Mesendoderm (in vitro differentiated cells): Measurements from ENCODE around the gene GAGE2A.
"Not testable (repeated sequence)": the region's sequence is repeated elsewhere in the genome, so short reads cannot be mapped to it uniquely, and the experiment has no call there.

Source experiments
- DNase-seq: peaks from one replicate; pipeline ENCODE4 v3.0.0; 2013
- H2AK5ac ChIP-seq: 2 replicates; pipeline ENCODE4 v1.6.1; 2013; ENCODE audit warnings: low read length, inconsistent platforms
- H2BK120ac ChIP-seq: 2 replicates; pipeline ENCODE4 v1.6.1; 2013; ENCODE audit warnings: low read depth, mild to moderate bottlenecking, low read length, moderate library complexity, mixed read lengths
- H2BK15ac ChIP-seq: replicated peaks from 2 replicates; pipeline ENCODE4 v1.6.1; 2013; ENCODE audit warnings: low read depth, mild to moderate bottlenecking, moderate library complexity
- H2BK5ac ChIP-seq: 2 replicates; pipeline ENCODE4 v1.6.1; 2013; ENCODE audit warnings: low read length, inconsistent platforms
- H3K18ac ChIP-seq: 2 replicates; pipeline ENCODE4 v1.6.1; 2013; ENCODE audit warnings: mild to moderate bottlenecking, low read length, mixed read lengths
- H3K23ac ChIP-seq: one replicate; pipeline ENCODE4 v1.6.1; 2013; ENCODE audit warnings: low read length
- H3K27ac ChIP-seq: 2 replicates; pipeline ENCODE4 v1.5.1; 2013; ENCODE audit warnings: low read depth, mild to moderate bottlenecking, inconsistent platforms, low read length, moderate library complexity
- H3K27me3 ChIP-seq: 2 replicates; pipeline ENCODE4 v1.6.1; 2013; ENCODE audit warnings: low read length, control low read depth, mild to moderate bottlenecking, inconsistent platforms; ENCODE audit not compliant: insufficient read depth, poor library complexity
- H3K36me3 ChIP-seq: 2 replicates; pipeline ENCODE4 v1.6.1; 2013; ENCODE audit warnings: low read length, inconsistent platforms; ENCODE audit not compliant: control insufficient read depth, insufficient read depth
- H3K4ac ChIP-seq: one replicate; pipeline ENCODE4 v1.6.1; 2013; ENCODE audit warnings: low read depth, mild to moderate bottlenecking, low read length, moderate library complexity
- H3K4me1 ChIP-seq: 2 replicates; pipeline ENCODE4 v1.6.1; 2013; ENCODE audit warnings: low read depth, low read length, inconsistent platforms; ENCODE audit not compliant: control insufficient read depth
- H3K4me2 ChIP-seq: 2 replicates; pipeline ENCODE4 v1.6.1; 2013; ENCODE audit warnings: low read length
- H3K4me3 ChIP-seq: 2 replicates; pipeline ENCODE4 v1.5.1; 2013; ENCODE audit warnings: mild to moderate bottlenecking, low read length
- H3K56ac ChIP-seq: one replicate; pipeline ENCODE4 v1.6.1; 2013; ENCODE audit warnings: low read length
- H3K79me1 ChIP-seq: 2 replicates; pipeline ENCODE4 v1.6.1; 2013; ENCODE audit warnings: low read length, inconsistent platforms
- H3K79me2 ChIP-seq: 2 replicates; pipeline ENCODE4 v1.6.1; 2013; ENCODE audit warnings: mild to moderate bottlenecking, low read length; ENCODE audit not compliant: control insufficient read depth, insufficient read depth
- H3K9ac ChIP-seq: 2 replicates; pipeline ENCODE4 v1.6.1; 2013; ENCODE audit warnings: low read length, inconsistent platforms
- H4K5ac ChIP-seq: one replicate; pipeline ENCODE4 v1.6.1; 2013; ENCODE audit warnings: low read length
- H4K8ac ChIP-seq: one replicate; pipeline ENCODE4 v1.6.1; 2013; ENCODE audit warnings: low read depth, mild to moderate bottlenecking, control low read depth, low read length, moderate library complexity
- WGBS: extraction: QIAGEN DNeasy Blood & Tissue Kit; methylation state at CpG from one replicate; pipeline ENCODE4 v1.1.7; 2013; ENCODE audit warnings: low lambda C conversion rate, missing lambda C conversion rate; ENCODE audit not compliant: insufficient coverage; ENCODE audit errors: extremely low coverage; 5-methylcytosine and 5-hydroxymethylcytosine counted together

Gene GAGE2A

GRCh38 chrX:49570100-49570499 lies 19.2 kb upstream of the GAGE2A start, which contains the start of gene GAGE12G:
Gene GAGE12G (plus strand): TSS chrX:49570400. CDS start chrX:49571555, 1,155 bp downstream.
- not testable (repeated sequence) for H3K79me1 ChIP-seq, H3K18ac ChIP-seq, H3K4me2 ChIP-seq, DNase-seq, H3K56ac ChIP-seq, H3K4me1 ChIP-seq, H2AK5ac ChIP-seq, H3K23ac ChIP-seq, H4K5ac ChIP-seq, H2BK120ac ChIP-seq, H2BK15ac ChIP-seq, H3K27me3 ChIP-seq, H4K8ac ChIP-seq, H2BK5ac ChIP-seq, H3K36me3 ChIP-seq, H3K9ac ChIP-seq, H3K4me3 ChIP-seq, H3K79me2 ChIP-seq, H3K4ac ChIP-seq, H3K27ac ChIP-seq
- no CpG with 5 or more reads among the region's 16 CpGs for WGBS

DNA sequence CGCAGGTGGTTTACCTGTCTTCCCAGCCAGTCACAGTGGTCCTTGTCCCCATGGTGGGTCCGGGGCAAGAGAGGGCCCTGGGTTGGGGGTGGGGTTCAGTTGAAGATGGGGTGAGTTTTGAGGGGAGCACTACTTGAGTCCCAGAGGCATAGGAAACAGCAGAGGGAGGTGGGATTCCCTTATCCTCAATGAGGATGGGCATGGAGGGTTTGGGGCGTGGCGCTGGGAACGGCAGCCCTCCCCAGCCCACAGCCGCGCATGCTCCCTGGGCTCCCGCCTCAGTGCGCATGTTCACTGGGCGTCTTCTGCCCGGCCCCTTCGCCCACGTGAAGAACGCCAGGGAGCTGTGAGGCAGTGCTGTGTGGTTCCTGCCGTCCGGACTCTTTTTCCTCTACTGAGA lies 9.6 kb upstream of the GAGE2A start, which contains the start of gene GAGE12H:
GAGE12H (plus strand) TSS at position 301 of the 400 bp plus-strand sequence. CDS start 1,155 bp downstream, outside the sequence.
- H3K18ac ChIP-seq, H2BK5ac ChIP-seq, H2BK120ac ChIP-seq, H2AK5ac ChIP-seq, H3K79me2 ChIP-seq, H3K56ac ChIP-seq, H3K27ac ChIP-seq, H3K4me3 ChIP-seq, H3K4me1 ChIP-seq, H3K79me1 ChIP-seq, H3K4ac ChIP-seq, DNase-seq, H3K27me3 ChIP-seq, H3K4me2 ChIP-seq, H4K8ac ChIP-seq, H4K5ac ChIP-seq, H3K23ac ChIP-seq, H3K9ac ChIP-seq, H3K36me3 ChIP-seq, H2BK15ac ChIP-seq: not testable (repeated sequence)
- no CpG with 5 or more reads among the region's 16 CpGs for WGBS

DNA sequence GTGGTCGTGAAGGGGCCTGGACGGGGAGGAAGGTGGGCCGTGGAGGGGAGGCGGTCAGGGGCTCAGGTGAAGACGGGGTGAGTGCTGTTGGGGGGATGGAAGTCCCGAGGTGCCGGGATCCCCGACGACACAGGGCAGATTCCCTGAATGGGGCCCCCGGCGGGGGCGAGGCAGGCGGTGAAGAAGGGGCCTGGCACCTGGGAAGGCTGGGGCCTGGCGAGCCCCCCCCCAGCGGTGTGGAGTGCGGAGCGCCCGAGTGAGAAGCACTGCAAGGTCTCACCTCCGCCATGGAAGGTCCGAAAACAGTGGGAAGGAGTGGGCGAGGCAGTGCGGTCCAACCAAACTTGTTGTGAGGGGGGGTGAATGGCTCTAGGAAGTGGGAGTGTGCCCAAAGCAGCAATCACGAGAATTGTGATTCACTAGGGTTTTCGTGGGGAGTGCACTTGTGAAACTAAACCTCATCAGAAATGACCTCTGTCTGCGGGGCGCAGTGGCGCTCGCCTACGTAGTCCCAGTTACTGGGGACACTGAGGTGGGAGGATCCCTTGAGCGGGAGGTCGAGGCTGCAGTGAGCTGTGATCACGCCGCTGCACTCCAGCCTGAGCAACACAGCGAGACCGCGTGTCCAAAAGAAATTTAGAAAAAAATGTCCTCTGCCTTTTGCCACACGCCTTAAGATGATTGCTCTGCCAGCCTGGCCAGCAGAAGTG lies 628 bp downstream of the GAGE2A start:
- H3K4me1 ChIP-seq, H3K79me2 ChIP-seq, H3K4me2 ChIP-seq, H4K5ac ChIP-seq, H2AK5ac ChIP-seq, H3K36me3 ChIP-seq, H3K56ac ChIP-seq, H3K18ac ChIP-seq, H3K27me3 ChIP-seq, DNase-seq, H3K23ac ChIP-seq, H4K8ac ChIP-seq, H3K4me3 ChIP-seq, H3K27ac ChIP-seq, H2BK120ac ChIP-seq, H3K4ac ChIP-seq, H2BK5ac ChIP-seq, H2BK15ac ChIP-seq, H3K9ac ChIP-seq, H3K79me1 ChIP-seq: not testable (repeated sequence)
- no CpG with 5 or more reads among the region's 37 CpGs for WGBS

DNA sequence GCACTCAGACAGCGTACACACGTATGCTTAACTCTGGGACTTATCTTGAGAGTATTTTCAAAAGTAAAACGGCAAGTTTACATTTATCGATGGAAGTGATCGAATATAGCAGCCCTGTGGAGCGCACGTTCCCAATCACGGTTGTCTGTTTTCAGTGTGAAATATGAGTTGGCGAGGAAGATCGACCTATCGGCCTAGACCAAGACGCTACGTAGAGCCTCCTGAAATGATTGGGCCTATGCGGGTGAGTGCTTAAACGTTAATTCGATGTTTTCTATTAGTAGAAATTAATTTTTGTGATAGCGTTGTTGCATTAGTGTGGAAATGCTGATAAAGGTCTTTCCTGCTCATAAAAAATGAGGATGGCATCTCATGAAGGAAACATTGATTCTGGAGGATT lies 1.2 kb downstream of the GAGE2A start:
- H3K56ac ChIP-seq, H3K9ac ChIP-seq, H3K36me3 ChIP-seq, H3K4me1 ChIP-seq, H3K79me1 ChIP-seq, H3K27ac ChIP-seq, H4K5ac ChIP-seq, H2AK5ac ChIP-seq, H2BK15ac ChIP-seq, H3K4ac ChIP-seq, H3K79me2 ChIP-seq, H3K18ac ChIP-seq, DNase-seq, H4K8ac ChIP-seq, H3K27me3 ChIP-seq, H2BK5ac ChIP-seq, H2BK120ac ChIP-seq, H3K23ac ChIP-seq, H3K4me3 ChIP-seq, H3K4me2 ChIP-seq: not testable (repeated sequence)
- WGBS, result no CpG with 5 or more reads among the region's 17 CpGs

GRCh38 chrX:49598720-49599119 lies 9.4 kb downstream of the GAGE2A start, which contains the start of gene GAGE1:
Gene GAGE1 (plus strand): TSS chrX:49599020. CDS start chrX:49600175, 1,155 bp downstream.
- H3K27ac ChIP-seq, H3K56ac ChIP-seq, H3K36me3 ChIP-seq, H4K5ac ChIP-seq, H3K79me1 ChIP-seq, H2BK5ac ChIP-seq, H2BK15ac ChIP-seq, H4K8ac ChIP-seq, H3K27me3 ChIP-seq, H3K4me3 ChIP-seq, DNase-seq, H3K4ac ChIP-seq, H3K23ac ChIP-seq, H2BK120ac ChIP-seq, H3K4me1 ChIP-seq, H3K9ac ChIP-seq, H3K18ac ChIP-seq, H3K79me2 ChIP-seq, H2AK5ac ChIP-seq, H3K4me2 ChIP-seq: not testable (repeated sequence)
- WGBS, result no CpG with 5 or more reads among the region's 16 CpGs
